ENCODE measurements around the gene ZNF654.

DNA sequence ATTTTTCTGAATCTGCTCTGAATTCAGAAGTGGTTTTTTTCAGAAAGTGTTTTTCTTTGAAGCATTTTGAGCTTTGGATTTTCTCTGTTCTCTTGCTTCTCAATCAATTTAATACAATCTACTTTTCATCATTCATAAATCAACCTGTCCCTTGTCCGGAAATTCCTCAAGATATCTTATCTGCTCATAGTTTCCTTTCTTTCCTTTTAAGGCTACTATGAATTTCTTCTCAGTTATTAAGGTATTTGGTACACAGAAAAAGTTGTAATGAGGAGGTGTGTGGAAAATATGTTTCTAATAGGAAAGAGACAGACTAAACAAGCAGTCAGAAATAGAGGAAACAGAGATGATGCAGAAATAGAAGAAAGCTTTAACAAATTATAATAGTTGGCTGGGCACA lies 14.6 kb upstream of the ZNF654 start:
- TF ChIP-seq, protein P1, sequence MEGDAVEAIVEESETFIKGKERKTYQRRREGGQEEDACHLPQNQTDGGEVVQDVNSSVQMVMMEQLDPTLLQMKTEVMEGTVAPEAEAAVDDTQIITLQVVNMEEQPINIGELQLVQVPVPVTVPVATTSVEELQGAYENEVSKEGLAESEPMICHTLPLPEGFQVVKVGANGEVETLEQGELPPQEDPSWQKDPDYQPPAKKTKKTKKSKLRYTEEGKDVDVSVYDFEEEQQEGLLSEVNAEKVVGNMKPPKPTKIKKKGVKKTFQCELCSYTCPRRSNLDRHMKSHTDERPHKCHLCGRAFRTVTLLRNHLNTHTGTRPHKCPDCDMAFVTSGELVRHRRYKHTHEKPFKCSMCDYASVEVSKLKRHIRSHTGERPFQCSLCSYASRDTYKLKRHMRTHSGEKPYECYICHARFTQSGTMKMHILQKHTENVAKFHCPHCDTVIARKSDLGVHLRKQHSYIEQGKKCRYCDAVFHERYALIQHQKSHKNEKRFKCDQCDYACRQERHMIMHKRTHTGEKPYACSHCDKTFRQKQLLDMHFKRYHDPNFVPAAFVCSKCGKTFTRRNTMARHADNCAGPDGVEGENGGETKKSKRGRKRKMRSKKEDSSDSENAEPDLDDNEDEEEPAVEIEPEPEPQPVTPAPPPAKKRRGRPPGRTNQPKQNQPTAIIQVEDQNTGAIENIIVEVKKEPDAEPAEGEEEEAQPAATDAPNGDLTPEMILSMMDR (IDR thresholded peaks at IDR 0.05; ENCODE audit: extremely low read depth in 1 of 2, insufficient read depth in 1 of 2, low read depth in 1 of 2, low read length in 2 of 2), result no peak
- TF ChIP-seq POLR2A (IDR thresholded peaks at IDR 0.05; ENCODE audit: low read depth, low read length), result no peak

Measured in endothelial cell of umbilical vein (primary cell).